OCI-LY1 (cell line): ENCODE data around the gene GSK3B.
A peak's percentile ranks its signal among the peaks of the same experiment; 100 is the strongest.

Experiments
- H2AFZ ChIP-seq: fragments of 200-600 bp; sonication (generic), shearing (Covaris generic); 2 replicates; pipeline ENCODE4 v1.6.0; 2014; ENCODE audit warnings: antibody characterized with exemption, mild to moderate bottlenecking, low read length
- H3F3A ChIP-seq: fragments of 200-600 bp; sonication (generic), shearing (Covaris generic); 2 replicates; pipeline ENCODE4 v1.6.0; 2014; ENCODE audit warnings: mild to moderate bottlenecking, antibody characterized with exemption, low read length, moderate library complexity; ENCODE audit not compliant: insufficient read depth
- H3K27ac ChIP-seq: fragments of 200-600 bp; sonication (generic); 2 replicates; pipeline ENCODE4 v1.5.1; 2014; ENCODE audit warnings: low read length, mixed run types, mild to moderate bottlenecking, low read depth; ENCODE audit not compliant: poor library complexity, severe bottlenecking
- H3K27me3 ChIP-seq: fragments of 200-600 bp; sonication (generic); 2 replicates; pipeline ENCODE4 v1.6.0; 2014; ENCODE audit warnings: antibody characterized with exemption, mild to moderate bottlenecking, low read length, moderate library complexity; ENCODE audit not compliant: insufficient read depth
- H3K36me3 ChIP-seq: fragments of 200-600 bp; sonication (generic); 2 replicates; pipeline ENCODE4 v1.6.1; 2014; ENCODE audit warnings: mild to moderate bottlenecking, antibody characterized with exemption, low read length, moderate library complexity, mixed read lengths; ENCODE audit not compliant: insufficient read depth
- H3K4me1 ChIP-seq: fragments of 200-600 bp; sonication (generic); 2 replicates; pipeline ENCODE4 v1.5.1; 2014; ENCODE audit warnings: mild to moderate bottlenecking, low read length, moderate library complexity; ENCODE audit not compliant: insufficient read depth, severe bottlenecking
- H3K4me2 ChIP-seq: fragments of 200-600 bp; sonication (generic), shearing (Covaris generic); 2 replicates; pipeline ENCODE4 v1.6.1; 2014; ENCODE audit warnings: low read length
- H3K4me3 ChIP-seq: fragments of 200-600 bp; sonication (generic); 2 replicates; pipeline ENCODE4 v1.5.1; 2014; ENCODE audit warnings: low read length, low read depth, mild to moderate bottlenecking, mixed read lengths; ENCODE audit not compliant: poor library complexity, severe bottlenecking
- H3K79me2 ChIP-seq: fragments of 200-600 bp; shearing (Covaris generic); 2 replicates; pipeline ENCODE4 v1.6.1; 2016; ENCODE audit warnings: mixed run types, low read length, mixed read lengths; ENCODE audit not compliant: insufficient read depth
- H3K9ac ChIP-seq: fragments of 200-600 bp; sonication (generic), shearing (Covaris generic); 2 replicates; pipeline ENCODE4 v1.6.1; 2014; ENCODE audit warnings: mild to moderate bottlenecking, low read length, mixed read lengths
- H3K9me2 ChIP-seq: fragments of 200-600 bp; sonication (generic), shearing (Covaris generic); 2 replicates; pipeline ENCODE4 v1.6.1; 2014; ENCODE audit warnings: low read depth, mild to moderate bottlenecking, low read length, mixed read lengths
- H3K9me3 ChIP-seq: fragments of 200-600 bp; shearing (Covaris generic); 2 replicates; pipeline ENCODE4 v1.6.1; 2014; ENCODE audit warnings: low read length, mixed read lengths
- H4K20me1 ChIP-seq: fragments of 200-600 bp; sonication (generic), shearing (Covaris generic); 2 replicates; pipeline ENCODE4 v1.6.0; 2016; ENCODE audit warnings: mild to moderate bottlenecking, low read length; ENCODE audit not compliant: insufficient read depth
- CTCF ChIP-seq: fragments of 200-600 bp; sonication (generic), shearing (Covaris generic); IDR thresholded peaks from 2 replicates; pipeline ENCODE4 v1.5.1; 2017; ENCODE audit warnings: mild to moderate bottlenecking, antibody characterized with exemption, low read length, moderate library complexity, mixed read lengths
- EZH2 ChIP-seq: fragments of 200-600 bp; sonication (generic), shearing (Covaris generic); IDR thresholded peaks from 2 replicates; pipeline ENCODE4 v1.8.0; 2017; ENCODE audit warnings: borderline replicate concordance, mixed run types, mild to moderate bottlenecking, antibody characterized with exemption, low read length, moderate library complexity, mixed read lengths

Gene GSK3B

GRCh38 chr3:119812491-119813058 is 281.7 kb downstream of the GSK3B start:
- no peaks in the 10 kb centered on the region for H3K9me2 ChIP-seq
- H3K9me3 ChIP-seq = no peaks in the 10 kb centered on the region
- H3F3A ChIP-seq = no peaks in the 10 kb centered on the region
- H2AFZ ChIP-seq = no peak overlapping the region
- H4K20me1 ChIP-seq = no peaks in the 10 kb centered on the region
- peaks cover 15% of the 10 kb centered on the region for H3K4me1 ChIP-seq
- H3K79me2 ChIP-seq = no peaks in the 10 kb centered on the region
- no peak overlapping the region for H3K4me2 ChIP-seq
- H3K27ac ChIP-seq = no peak overlapping the region
- TF ChIP-seq CTCF (no peak), EZH2 (no peak)
- H3K4me3 ChIP-seq = no peak overlapping the region
- H3K9ac ChIP-seq = no peak overlapping the region
- no peaks in the 10 kb centered on the region for H3K36me3 ChIP-seq
- no peaks in the 10 kb centered on the region for H3K27me3 ChIP-seq

- Histone ChIP-seq H3K9me3 (no peaks in the 10 kb centered on the region), H3K9me2 (no peaks in the 10 kb centered on the region), H3K79me2 (no peaks in the 10 kb centered on the region), H3K27me3 (no peaks in the 10 kb centered on the region), H3F3A (no peaks in the 10 kb centered on the region), H3K9ac (peak overlapping the region; percentile 74), H3K36me3 (no peaks in the 10 kb centered on the region), H3K4me3 (peak overlapping the region; percentile 65), H3K27ac (no peak overlapping the region), H2AFZ (peak overlapping the region; percentile 91), H3K4me1 (peaks cover 15% of the 10 kb centered on the region), H3K4me2 (peak overlapping the region; percentile 79), H4K20me1 (no peaks in the 10 kb centered on the region)
- TF ChIP-seq CTCF (peak; percentile 71), EZH2 (no peak)
Measured at GRCh38 chr3:119810018-119810435, 284.2 kb downstream of the GSK3B start.

GRCh38 chr3:119809249-119810017 is 284.8 kb downstream of the GSK3B start:
- no peaks in the 10 kb centered on the region for H3K36me3 ChIP-seq
- no peaks in the 10 kb centered on the region for H3K27me3 ChIP-seq
- H3K9ac ChIP-seq = peak overlapping the region; percentile 74
- peak overlapping the region; percentile 79 for H3K4me2 ChIP-seq
- H3K79me2 ChIP-seq = no peaks in the 10 kb centered on the region
- peak overlapping the region; percentile 65 for H3K4me3 ChIP-seq
- no peaks in the 10 kb centered on the region for H4K20me1 ChIP-seq
- peak overlapping the region; percentile 91 for H2AFZ ChIP-seq
- no peaks in the 10 kb centered on the region for H3K9me2 ChIP-seq
- no peaks in the 10 kb centered on the region for H3F3A ChIP-seq
- no peak overlapping the region for H3K27ac ChIP-seq
- TF ChIP-seq CTCF = no peak
- no peak for TF ChIP-seq EZH2
- H3K9me3 ChIP-seq = no peaks in the 10 kb centered on the region
- H3K4me1 ChIP-seq = peaks cover 15% of the 10 kb centered on the region
